HG03095 (cell line): Measurements from ENCODE around the gene SELENOK.

Experiments used
- ATAC-seq: cut with Tn5 transposase; IDR thresholded peaks from one replicate; pipeline ENCODE4 v1.9.1; 2021; ENCODE audit warnings: moderate library complexity; ENCODE audit not compliant: unreplicated experiment

The SELENOK gene

GRCh38 chr3:53884623-53885022 is 7.0 kb downstream of the SELENOK start:
- no peak for ATAC-seq

DNA sequence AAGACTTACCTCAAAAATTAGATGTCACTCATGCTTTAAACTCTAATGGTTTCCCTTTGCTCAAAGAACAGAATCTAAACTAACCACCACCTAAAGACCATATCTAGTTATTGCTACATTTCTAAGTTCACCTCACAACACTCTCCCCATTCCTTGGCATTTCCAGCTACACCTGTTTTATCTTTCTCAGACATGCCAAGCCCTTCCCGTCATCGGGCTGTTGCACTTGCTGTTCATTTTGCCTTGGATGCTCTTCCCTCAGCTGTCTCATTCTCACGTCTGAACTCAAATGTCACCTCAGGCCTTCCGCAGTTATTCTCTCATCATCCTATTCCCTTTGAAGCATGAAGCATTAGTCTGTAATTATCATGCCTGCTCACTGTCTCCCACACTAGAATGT is 8.7 kb downstream of the SELENOK start:
- ATAC-seq = no peak

DNA sequence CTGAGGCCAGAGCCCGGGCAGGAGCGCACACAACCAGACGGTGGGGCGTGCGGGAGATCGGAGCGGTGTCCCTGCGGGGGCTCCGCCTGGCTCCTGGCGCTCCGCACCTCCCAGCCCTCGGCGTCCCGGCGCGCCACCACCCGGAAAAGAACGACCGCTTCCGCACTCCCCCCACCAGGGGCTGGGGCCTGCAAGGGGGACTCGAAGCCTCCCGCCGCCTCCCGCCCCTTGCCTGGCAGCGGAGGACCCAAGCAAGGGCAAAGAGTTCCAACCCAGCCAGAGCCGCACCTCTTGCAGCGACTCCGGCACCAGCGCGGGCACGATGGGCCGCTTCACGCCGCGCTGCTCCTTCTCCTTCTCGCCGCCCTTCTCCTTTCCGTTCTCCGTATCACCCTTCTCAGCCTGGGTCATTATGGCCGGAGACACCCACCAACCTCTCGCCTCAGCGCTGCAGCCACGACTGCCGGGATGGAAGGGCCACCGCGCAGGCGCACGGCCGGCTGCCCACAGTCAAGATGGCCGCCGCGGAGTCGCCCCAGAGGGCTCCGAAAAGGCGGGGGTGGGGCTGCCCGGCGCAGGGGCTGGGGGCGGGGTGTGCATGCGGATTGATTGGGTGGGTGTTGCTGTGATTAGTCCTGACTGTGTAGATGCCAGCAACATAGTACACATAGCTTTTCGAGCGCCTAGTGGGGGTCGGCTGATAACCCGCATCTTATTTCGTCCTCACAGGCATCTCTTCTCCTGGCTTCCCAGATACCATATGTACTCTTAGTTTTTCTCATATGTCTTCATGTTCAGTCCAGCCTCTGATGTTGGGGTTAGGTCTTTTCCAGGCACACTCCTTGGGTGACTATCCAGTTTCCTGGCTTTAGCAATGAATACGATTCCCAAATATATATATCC is 9.7 kb downstream of the SELENOK start, which contains the start of gene ACTR8:
TSS of gene ACTR8 (minus strand) at position 462 of the 903 bp plus-strand sequence. CDS start at position 411, 51 bp downstream.
- ATAC-seq = peak; percentile 82

GRCh38 chr3:53880396-53881345 is 11.0 kb downstream of the SELENOK start:
- ATAC-seq = no peak

DNA sequence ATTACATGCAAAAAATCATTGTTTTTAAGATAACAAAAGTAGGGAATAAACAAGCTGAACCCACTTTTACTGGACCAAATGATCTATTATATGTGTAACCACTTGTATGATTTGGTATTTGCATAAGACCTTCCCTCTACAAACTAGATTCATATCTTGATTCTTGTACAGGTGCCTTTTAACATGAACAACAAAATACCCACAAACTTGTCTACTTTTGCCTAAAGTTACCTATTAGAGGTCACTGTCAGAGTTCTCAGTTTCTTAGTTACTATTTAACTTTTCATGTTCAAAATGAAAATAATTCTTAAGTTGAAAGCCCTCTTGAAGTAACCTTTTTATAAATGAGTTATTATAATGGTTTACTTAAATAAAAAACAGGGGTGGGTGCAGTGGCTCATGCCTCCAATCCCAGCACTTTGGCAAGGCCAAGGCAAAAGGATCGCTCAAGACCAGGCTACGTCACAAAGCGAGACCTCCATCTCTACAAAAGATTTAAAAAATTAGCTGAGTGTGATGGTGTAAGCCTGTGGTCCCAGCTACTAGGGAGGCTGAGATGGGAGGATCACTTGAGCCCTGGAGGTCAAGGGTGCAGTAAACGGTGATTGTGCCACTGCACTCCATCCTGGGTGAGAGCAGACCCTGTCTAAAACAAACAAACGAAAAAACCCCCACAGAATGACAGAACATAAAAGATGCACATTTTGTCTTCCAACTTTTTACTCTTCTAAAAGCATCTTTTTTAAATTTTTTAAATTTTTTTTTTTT is 25.7 kb downstream of the SELENOK start:
- no peak for ATAC-seq

GRCh38 chr3:53863145-53863544 is 28.5 kb downstream of the SELENOK start:
- no peak for ATAC-seq

DNA sequence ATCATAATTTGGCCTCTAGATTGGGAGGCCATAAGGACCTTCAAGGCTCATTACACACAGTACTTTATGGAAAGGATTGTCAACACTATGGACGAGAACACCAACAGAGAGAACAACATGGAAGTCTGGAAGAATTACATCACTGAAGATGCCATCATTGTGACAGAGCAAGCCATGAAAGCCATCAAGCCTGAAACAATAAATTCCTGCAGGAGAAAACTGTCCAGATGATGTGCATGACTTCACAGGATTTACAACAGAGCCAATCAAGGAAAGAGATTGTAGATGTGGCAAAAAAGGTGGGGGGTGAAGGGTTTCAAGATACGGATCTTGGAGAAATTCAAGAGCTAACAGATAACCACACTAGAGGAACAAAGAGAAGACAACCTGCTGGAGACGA is 29.4 kb downstream of the SELENOK start:
- no peak for ATAC-seq

DNA sequence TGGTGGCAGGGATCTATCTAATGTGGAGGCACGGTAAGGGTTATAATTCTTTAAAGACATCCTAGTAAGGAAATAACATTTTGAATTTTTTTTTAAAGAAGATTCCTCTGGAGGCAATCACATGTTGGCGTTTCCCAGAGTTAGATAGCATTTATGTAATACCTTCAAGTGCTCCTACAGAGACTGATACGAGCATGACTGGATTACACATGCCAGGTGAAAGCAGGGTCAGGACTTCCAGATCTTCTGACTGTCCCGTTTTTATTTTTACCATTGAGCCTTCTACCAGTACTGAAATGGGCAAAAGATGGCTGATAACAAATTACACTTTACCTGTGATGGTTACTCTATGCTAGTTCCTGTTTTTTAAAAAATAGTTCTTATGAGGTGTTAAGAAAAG is 31.5 kb downstream of the SELENOK start:
- no peak for ATAC-seq

GRCh38 chr3:53859178-53859577 is 32.5 kb downstream of the SELENOK start:
- ATAC-seq = no peak

DNA sequence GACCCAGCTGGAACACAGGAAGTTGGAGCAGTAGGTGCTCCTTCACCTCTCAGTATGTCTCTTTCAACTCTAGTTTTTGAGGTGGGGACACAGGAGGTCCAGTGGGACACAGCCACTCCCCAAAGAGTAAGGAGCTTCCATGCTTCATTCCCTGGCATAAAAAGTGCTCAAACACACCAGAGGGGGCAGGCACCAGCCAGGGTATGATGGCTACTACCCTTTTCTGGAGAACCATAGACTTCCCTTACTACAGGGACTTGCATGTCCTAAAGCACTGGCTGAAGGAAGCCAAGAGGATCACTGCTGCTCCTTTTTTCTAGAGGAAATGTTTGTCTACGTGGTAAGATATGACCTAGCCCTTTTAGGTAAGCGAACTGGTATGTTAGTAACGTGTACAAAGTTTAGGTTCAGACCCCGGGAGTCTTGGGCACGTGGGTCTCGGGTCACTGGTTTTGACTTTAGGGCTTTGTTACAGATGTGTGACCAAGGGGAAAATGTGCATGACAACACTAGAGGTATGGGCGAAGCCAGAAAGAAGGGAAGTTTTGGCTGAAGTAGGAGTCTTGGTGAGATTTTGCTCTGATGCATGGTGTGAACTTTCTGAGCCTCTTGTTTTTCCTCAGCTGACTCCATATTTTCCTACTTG is 33.4 kb downstream of the SELENOK start:
- no peak for ATAC-seq

DNA sequence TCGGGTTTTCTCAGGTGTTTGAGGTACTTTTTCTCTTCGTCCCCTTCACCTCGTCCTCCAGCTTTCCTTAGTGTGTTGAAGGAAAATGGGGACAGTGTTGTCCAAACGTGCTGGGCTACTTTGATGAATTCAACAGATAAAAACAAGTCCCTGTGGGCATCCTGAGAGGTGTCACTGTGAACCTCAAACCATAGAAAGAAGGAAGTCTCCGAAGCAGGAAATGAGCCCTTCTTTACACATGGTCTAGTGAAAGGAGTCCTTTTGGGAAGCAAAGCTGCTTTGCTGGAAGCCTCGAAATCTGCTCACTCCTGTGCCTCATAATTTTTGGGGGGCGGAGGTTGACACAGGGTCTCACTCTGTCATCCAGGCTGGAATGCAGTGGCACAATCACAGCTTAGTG is 34.7 kb downstream of the SELENOK start:
- ATAC-seq = no peak

DNA sequence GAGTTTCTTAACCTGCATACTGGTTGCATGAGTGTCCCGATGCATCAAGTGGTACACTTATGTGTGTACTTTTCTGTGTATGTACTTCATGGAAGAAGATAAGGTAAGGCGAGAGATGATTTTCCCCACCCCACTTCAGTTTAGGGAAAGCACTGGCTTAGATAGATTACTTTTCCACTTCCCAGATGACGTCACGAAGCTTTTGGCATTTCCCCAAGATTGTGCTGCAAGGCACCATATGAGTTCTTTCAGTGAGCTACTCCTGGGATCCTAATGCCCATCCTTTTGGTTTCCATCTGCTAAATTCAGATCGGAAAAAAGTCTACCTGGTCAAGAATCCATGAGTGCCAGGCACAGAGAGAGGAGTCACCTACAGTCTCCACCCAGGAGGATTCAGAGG is 40.8 kb downstream of the SELENOK start:
- ATAC-seq = no peak

DNA sequence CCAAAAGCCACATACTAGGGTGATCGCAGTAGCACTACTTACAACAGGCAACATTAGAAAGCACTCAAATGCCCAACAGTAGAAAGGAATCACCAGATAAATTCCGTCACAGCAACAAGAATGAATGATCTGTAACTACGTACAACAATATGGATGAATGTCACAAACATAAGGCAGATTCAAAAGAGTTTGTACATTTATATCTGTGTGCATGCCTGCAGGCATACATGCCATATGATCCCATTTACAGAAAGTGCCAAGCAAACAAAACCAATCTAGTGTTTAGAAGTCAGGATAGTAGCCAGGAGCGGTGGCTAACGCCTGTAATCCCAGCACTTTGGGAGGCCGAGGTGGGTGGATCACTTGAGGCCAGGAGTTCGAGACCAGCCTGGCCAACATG is 41.7 kb downstream of the SELENOK start:
- no peak for ATAC-seq

DNA sequence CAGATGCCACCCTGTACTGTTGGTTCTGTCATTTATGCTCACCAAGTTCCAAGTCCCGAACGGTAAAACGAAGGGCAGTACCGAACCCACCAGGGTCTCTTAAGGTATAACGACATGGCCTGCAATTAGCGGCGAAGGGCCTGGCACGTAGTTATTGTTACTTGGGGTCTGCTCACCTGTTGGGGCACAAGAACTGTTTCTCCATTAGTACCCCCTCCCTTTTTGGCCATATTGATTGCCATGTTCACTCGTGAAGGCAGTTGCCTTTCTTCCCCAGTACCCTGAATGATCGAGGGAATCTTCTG is 44.9 kb downstream of the SELENOK start:
- ATAC-seq = no peak

- peak; percentile 46 for ATAC-seq
Measured at GRCh38 chr3:53846134-53846850, 45.4 kb downstream of the SELENOK start, which contains the start of the genes CHDH and IL17RB. Gene CHDH, minus strand, starts transcription at chr3:53846419. Its CDS starts 22,411 bp downstream, at chr3:53824008. Gene IL17RB, plus strand, starts transcription at chr3:53846568. Its CDS starts 21 bp downstream, at chr3:53846589.

GRCh38 chr3:53845881-53846133 is 45.9 kb downstream of the SELENOK start:
- ATAC-seq = no peak

DNA sequence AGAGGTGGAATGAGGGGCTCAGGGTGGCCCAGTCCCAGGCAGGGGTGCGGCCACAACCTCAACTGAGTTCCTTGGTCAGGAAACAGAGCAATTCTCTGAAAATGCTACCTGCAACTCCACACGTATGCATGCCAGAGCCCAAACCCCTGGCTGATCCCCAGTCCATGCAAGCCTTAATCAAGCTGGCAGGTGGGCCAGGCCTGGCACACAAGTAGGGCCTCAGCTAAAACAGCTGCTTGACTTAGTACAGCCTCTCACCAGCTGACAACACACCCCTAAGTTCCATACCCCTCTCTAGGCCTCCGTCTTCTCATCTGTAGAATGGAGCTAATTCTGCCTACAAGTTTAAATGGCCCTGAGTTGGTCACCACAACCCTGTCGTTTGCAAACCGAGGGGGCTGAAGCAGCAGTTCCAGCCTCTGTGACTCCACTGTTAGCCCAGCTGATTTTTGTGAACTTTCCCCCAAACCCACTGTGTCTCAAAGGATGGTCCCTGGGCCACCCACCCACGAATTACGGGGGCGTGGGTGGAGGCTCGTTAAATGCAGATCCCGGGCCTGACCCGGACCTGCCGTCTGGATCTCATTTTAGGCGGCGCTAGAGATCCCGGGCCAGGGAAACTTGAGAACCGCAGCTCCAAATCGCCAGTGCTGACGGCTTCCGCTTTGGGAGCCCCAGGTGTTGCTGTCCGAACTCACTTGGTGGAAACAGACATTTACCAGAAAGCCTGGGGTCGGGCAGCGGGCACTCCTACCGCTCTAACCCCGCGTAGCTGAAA is 46.4 kb downstream of the SELENOK start:
- no peak for ATAC-seq

DNA sequence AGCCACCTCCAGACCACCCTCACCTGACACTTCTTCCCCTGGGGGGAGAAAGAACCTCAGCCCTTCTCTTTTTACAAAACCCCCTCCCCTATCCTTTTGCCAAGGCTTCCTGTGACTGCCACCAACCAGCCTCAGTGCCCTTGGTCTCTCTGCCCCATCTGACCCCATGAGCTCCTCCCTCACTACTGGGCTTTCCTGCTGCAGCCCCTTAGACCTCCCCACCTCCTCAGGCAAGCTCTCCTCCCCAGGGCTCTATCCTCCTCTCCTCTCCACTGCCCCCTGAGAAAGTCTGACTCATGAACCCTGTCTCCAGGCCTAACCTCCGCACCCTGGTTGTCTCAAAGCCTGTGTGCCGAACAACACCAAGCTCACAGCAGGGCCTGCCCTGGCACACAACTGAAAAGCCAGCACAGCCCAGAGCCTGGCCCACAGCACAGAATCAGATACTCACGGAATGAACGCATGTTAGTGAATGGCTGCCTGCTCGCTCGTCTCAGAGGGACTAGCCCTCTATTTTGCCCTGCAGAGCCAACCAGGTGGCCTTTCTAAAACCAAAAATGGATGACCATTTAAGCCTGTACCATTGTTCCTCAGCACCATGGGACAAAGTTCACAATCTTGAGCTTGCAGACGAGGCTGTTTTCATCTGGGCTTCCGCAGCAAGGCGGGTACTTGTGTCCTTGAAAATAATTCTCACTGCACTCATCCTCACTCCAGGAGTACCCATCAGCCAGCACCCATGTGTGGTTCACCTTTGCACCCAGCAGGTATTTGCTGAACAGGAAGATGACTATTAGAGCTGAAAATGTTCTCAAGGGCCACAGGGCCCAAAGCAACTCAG is 47.2 kb downstream of the SELENOK start:
- ATAC-seq = no peak
